ENCODE measurements around the gene COX4I1. TPM values are rescaled to one million over a fixed set of nuclear protein-coding genes. Genes with fewer than 3 reads are reported as not detected.

Gene COX4I1
- total and polyA plus RNA-seq, 3 donors from 2014 or later: 263 to 467 (median 334) TPM

GRCh38 chr16:85825326-85825725, 25.8 kb downstream of the COX4I1 start:
- Histone ChIP-seq H3K27me3 (no peaks in the 10 kb centered on the region), H3K27ac (no peak overlapping the region), H3K4me3 (no peak overlapping the region), H3K9me3 (no peaks in the 10 kb centered on the region), H3K36me3 (ENCODE audit: low read depth, missing control alignments) (no peaks in the 10 kb centered on the region), H3K4me1 (no peaks in the 10 kb centered on the region)
- DNase-seq: no peak
- intact Hi-C loops (cut with DNase I; ENCODE audit: low total_unique reads): loop anchor here (10.0 kb wide), 2 partner anchors 159 to 189 kb away; no protein-coding TSS in a partner anchor
- no peak for TF ChIP-seq POLR2A (IDR thresholded peaks at IDR 0.05)
- TF ChIP-seq, protein P1, sequence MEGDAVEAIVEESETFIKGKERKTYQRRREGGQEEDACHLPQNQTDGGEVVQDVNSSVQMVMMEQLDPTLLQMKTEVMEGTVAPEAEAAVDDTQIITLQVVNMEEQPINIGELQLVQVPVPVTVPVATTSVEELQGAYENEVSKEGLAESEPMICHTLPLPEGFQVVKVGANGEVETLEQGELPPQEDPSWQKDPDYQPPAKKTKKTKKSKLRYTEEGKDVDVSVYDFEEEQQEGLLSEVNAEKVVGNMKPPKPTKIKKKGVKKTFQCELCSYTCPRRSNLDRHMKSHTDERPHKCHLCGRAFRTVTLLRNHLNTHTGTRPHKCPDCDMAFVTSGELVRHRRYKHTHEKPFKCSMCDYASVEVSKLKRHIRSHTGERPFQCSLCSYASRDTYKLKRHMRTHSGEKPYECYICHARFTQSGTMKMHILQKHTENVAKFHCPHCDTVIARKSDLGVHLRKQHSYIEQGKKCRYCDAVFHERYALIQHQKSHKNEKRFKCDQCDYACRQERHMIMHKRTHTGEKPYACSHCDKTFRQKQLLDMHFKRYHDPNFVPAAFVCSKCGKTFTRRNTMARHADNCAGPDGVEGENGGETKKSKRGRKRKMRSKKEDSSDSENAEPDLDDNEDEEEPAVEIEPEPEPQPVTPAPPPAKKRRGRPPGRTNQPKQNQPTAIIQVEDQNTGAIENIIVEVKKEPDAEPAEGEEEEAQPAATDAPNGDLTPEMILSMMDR (IDR thresholded peaks at IDR 0.05): no peak
- WGBS, 2 donors: 78 to 82% methylated on average over 6 to 9 of the region's 9 CpGs

GRCh38 chr16:85826686-85827247, 27.3 kb downstream of the COX4I1 start:
- intact Hi-C loops (cut with DNase I; ENCODE audit: low total_unique reads): loop anchor here (10.0 kb wide), 2 partner anchors 158 to 188 kb away; no protein-coding TSS in a partner anchor
- H3K9me3 ChIP-seq: no peaks in the 10 kb centered on the region

GRCh38 chr16:85828166-85828565, 28.7 kb downstream of the COX4I1 start:
- no peak for DNase-seq
- intact Hi-C loops (cut with DNase I; ENCODE audit: low total_unique reads): loop anchor here (10.0 kb wide), 2 partner anchors 157 to 187 kb away; no protein-coding TSS in a partner anchor
- no peak overlapping the region for H3K27ac ChIP-seq
- TF ChIP-seq POLR2A (IDR thresholded peaks at IDR 0.05): no peak
- TF ChIP-seq, protein P1 (IDR thresholded peaks at IDR 0.05): no peak
- no peak overlapping the region for H3K4me3 ChIP-seq
- 78 to 85% methylated on average over 9 of the region's 9 CpGs for WGBS, 2 donors
- H3K27me3 ChIP-seq: no peaks in the 10 kb centered on the region
- no peaks in the 10 kb centered on the region for H3K9me3 ChIP-seq
- H3K36me3 ChIP-seq (ENCODE audit: low read depth, missing control alignments): no peaks in the 10 kb centered on the region
- no peaks in the 10 kb centered on the region for H3K4me1 ChIP-seq

More at GRCh38 chr16:85826686-85827247, 27.3 kb downstream of the COX4I1 start:
- Histone ChIP-seq H3K36me3 (ENCODE audit: low read depth, missing control alignments) (no peaks in the 10 kb centered on the region), H3K27me3 (no peaks in the 10 kb centered on the region), H3K4me1 (no peaks in the 10 kb centered on the region), H3K27ac (no peak overlapping the region), H3K4me3 (no peak overlapping the region)
- TF ChIP-seq, protein P1 (IDR thresholded peaks at IDR 0.05): no peak
- TF ChIP-seq POLR2A (IDR thresholded peaks at IDR 0.05): no peak
- DNase-seq: no peak
- 75 to 90% methylated on average over 13 to 16 of the region's 16 CpGs for WGBS, 2 donors

- no peak for TF ChIP-seq POLR2A (IDR thresholded peaks at IDR 0.05)
- TF ChIP-seq, protein P1 (IDR thresholded peaks at IDR 0.05): no peak
- Histone ChIP-seq H3K27me3 (no peaks in the 10 kb centered on the region), H3K36me3 (ENCODE audit: low read depth, missing control alignments) (no peaks in the 10 kb centered on the region), H3K4me1 (no peaks in the 10 kb centered on the region), H3K9me3 (no peaks in the 10 kb centered on the region), H3K27ac (no peak overlapping the region), H3K4me3 (no peak overlapping the region)
- intact Hi-C loops (cut with DNase I; ENCODE audit: low total_unique reads): loop anchor here (10.0 kb wide), 2 partner anchors 156 to 186 kb away; no protein-coding TSS in a partner anchor
- DNase-seq: no peak
- 84 to 86% methylated on average over 11 to 15 of the region's 15 CpGs for WGBS, 2 donors
Measured at GRCh38 chr16:85829171-85829719, 29.8 kb downstream of the COX4I1 start.
